ENCODE results near the gene NPTX1. TPM values are rescaled to one million over a fixed set of nuclear protein-coding genes. Genes with fewer than 3 reads are reported as not detected.

The NPTX1 gene
- total and polyA plus RNA-seq, 2 experiments from 2014 or later = 3.4 to 20.5 TPM

GRCh38 chr17:80480248-80480647 is 3.8 kb upstream of the NPTX1 start:
- 0 out of 2 replicates have a peak, but pooled peaks cover under 1% of the 10 kb centered on the region for H4K20me1 ChIP-seq (replicated peaks; ENCODE audit: insufficient read depth)
- ATAC-seq = no peak
- H3K9me2 ChIP-seq (ENCODE audit: insufficient read depth) = no peaks in the 10 kb centered on the region
- no peaks in the 10 kb centered on the region for H3K36me3 ChIP-seq (ENCODE audit: insufficient read depth)
- no peaks in the 10 kb centered on the region for H3K79me2 ChIP-seq (replicated peaks; ENCODE audit: insufficient read depth)
- no peaks in the 10 kb centered on the region for H3F3A ChIP-seq (replicated peaks; ENCODE audit: low read depth)
- H3K27ac Mint-ChIP-seq = no peak overlapping the region
- no peaks in the 10 kb centered on the region; the same call in 1 of the 3 replicates for H3K9me3 Mint-ChIP-seq
- H3K27me3 Mint-ChIP-seq (ENCODE audit: insufficient read depth, low read depth, poor library complexity) = peaks cover 59% of the 10 kb centered on the region
- H3K4me3 ChIP-seq = no peak overlapping the region
- peaks cover 73% of the 10 kb centered on the region for H3K27me3 ChIP-seq (ENCODE audit: insufficient read depth)
- H2AFZ ChIP-seq = no peak overlapping the region
- TF ChIP-seq JUNB (IDR thresholded peaks at IDR 0.05; ENCODE audit: unreplicated experiment) (no peak), ZNF331 (CRISPR knock-in tag; IDR thresholded peaks at IDR 0.05; ENCODE audit: low read depth) (no peak), POLR2AphosphoS5 (IDR thresholded peaks at IDR 0.05; ENCODE audit: low read depth) (no peak), ETS1 (IDR thresholded peaks at IDR 0.05) (no peak), EZH2 (IDR thresholded peaks at IDR 0.05; ENCODE audit: low read depth, unreplicated experiment) (no peak), ZNF462 (CRISPR knock-in tag; IDR thresholded peaks at IDR 0.05) (no peak), REST (IDR thresholded peaks at IDR 0.05; ENCODE audit: unreplicated experiment) (no peak), CTCF (conservative IDR thresholded peaks at IDR 0.05; ENCODE audit: low read depth in 2 of 2) (no peak), EZH2phosphoT487 (IDR thresholded peaks at IDR 0.05; ENCODE audit: unreplicated experiment) (no peak), CREB1 (CRISPR knock-in tag; IDR thresholded peaks at IDR 0.05; ENCODE audit: low read depth) (no peak), NANOG (IDR thresholded peaks at IDR 0.05; ENCODE audit: borderline replicate concordance) (no peak), ZNF114 (CRISPR knock-in tag; IDR thresholded peaks at IDR 0.05) (no peak), STAT1 (IDR thresholded peaks at IDR 0.05; ENCODE audit: unreplicated experiment) (no peak)
- H3K36me3 Mint-ChIP-seq (ENCODE audit: low read depth) = peaks cover 3% of the 10 kb centered on the region; the same call in 1 of the 3 replicates
- no peak for DNase-seq (ENCODE audit: low spot score)
- H3K4me3 Mint-ChIP-seq = no peak overlapping the region
- no peak overlapping the region for H3K27ac ChIP-seq (ENCODE audit: low read depth)
- H3K4me2 ChIP-seq = no peak overlapping the region
- H3K4me1 Mint-ChIP-seq = peaks cover 20% of the 10 kb centered on the region
- peaks cover 3% of the 10 kb centered on the region; the same call in 1 of the 2 replicates for H3K4me1 ChIP-seq (ENCODE audit: insufficient read depth)
